GM21576 (cell line): ENCODE measurements around the gene LMLN.
"Not testable (repeated sequence)": the region's sequence is repeated elsewhere in the genome, so short reads cannot be mapped to it uniquely, and the experiment has no call there.

ENCODE experiments used
- ATAC-seq: cut with Tn5 transposase; IDR thresholded peaks from one replicate; pipeline ENCODE4 v1.9.1; 2021; ENCODE audit warnings: mild to moderate bottlenecking, moderate library complexity; ENCODE audit not compliant: unreplicated experiment

Gene LMLN, protein sequence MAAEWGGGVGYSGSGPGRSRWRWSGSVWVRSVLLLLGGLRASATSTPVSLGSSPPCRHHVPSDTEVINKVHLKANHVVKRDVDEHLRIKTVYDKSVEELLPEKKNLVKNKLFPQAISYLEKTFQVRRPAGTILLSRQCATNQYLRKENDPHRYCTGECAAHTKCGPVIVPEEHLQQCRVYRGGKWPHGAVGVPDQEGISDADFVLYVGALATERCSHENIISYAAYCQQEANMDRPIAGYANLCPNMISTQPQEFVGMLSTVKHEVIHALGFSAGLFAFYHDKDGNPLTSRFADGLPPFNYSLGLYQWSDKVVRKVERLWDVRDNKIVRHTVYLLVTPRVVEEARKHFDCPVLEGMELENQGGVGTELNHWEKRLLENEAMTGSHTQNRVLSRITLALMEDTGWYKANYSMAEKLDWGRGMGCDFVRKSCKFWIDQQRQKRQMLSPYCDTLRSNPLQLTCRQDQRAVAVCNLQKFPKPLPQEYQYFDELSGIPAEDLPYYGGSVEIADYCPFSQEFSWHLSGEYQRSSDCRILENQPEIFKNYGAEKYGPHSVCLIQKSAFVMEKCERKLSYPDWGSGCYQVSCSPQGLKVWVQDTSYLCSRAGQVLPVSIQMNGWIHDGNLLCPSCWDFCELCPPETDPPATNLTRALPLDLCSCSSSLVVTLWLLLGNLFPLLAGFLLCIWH

GRCh38 chr3:197959891-197960693 lies at the start of gene LMLN:
LMLN (plus strand) TSS chr3:197960217; CDS start chr3:197960246, 29 bp downstream.
- peak; percentile 98 for ATAC-seq

DNA sequence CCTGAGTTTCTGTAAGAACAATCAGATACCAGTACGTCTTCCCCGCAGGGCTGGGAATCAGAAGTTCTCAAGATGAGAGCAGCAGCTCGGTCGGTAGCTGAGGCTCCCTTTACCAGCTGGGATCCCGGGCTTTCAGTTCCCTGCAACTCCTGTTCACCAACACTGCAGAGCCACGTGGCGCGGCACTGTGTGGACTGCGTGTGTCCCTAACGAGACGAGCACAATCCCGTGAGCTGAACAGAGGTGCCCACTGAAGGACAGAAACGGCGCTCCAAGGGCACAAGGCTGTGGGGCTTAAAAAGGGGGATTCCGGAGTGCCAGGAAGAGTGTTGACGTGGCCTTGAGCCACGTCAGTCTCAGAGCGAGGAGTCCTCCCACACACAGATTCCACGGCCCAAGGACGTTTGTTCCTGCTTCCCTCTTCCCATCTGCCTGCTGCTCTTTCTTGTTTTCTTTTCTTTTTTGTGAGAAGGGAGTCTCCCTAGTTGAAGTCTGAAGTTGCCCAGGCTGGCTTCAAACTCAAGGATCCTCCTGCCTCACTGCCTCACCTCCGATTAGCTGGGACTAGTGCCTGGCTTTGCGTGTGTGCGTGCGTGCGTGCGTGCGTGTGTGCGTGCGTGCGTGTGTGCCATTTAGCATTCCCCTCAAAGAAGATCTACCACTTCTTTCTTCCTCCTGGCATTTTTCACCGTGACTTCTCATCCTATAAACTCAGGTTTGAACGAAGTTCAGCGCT lies 47.1 kb upstream of the LMLN start:
- ATAC-seq: no peak

DNA sequence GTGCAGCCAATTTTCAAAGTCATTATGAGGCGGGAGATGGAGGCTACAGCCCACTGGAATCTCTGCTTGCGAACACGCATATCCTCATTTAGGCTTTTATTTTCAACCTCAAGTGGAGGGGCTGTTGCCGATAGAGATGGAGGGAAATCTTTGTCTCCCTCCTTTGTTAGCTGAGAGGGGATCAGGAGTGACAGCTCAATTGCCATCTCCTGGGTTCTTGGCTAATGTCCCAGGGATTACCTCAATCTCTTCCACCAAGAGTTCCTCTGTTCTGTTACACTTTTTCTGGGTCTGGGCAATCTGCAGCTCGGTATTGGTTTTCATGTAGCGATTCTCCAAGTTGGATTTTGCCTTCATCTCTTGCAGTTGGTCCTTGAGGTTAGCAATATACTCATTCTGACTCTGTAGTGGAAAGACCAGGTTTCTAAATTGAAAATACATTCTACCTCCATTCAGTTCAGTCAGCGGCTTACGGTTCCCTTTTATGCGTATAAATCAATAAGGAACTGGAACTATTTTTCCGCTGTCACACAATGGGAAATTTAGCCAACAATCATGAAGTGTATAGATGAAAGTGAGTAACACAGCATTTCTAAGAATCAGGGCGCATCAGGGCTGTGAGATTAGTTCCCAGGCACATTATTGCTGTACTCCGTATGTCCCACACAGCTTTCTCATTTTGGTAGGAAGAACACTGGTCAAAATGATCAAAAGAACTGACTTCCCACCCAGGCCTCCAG lies 46.2 kb upstream of the LMLN start:
- ATAC-seq: no peak

- not testable (repeated sequence) for ATAC-seq
Observed at GRCh38 chr3:197921429-197922275, 38.4 kb upstream of the LMLN start.

GRCh38 chr3:197926418-197926817 lies 33.6 kb upstream of the LMLN start:
- ATAC-seq: no peak

- ATAC-seq: not testable (repeated sequence)
Observed at GRCh38 chr3:197927578-197927977, 32.4 kb upstream of the LMLN start.

DNA sequence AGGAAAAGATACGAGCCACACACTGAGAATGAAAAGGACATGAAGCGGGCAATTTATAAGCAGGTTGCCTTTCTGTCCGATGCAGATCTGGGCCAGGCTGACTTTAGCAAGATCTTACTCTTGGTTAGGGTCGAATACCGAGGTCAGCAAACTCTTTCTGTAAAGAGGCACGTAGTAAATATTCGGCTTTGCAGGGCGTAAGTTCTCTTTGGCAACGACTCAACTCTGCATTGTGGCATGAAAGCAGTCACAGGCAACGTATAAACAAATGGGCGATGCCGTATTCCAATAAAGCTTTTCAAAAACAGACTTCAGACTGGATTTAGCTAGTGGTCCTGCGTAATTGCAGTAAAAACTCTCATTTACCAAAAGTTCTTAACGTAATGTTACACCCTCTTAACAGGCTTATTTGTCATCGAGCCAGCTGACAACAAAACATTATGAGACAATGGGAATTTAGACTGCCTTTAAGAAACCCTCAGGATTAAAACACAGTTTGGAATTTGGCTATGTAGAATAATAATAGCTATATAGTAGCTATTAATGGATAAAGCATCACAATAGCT lies 23.1 kb upstream of the LMLN start:
- ATAC-seq: no peak

GRCh38 chr3:197940745-197941384 lies 19.2 kb upstream of the LMLN start:
- no peak for ATAC-seq

- ATAC-seq: no peak
Observed at GRCh38 chr3:197942956-197943556, 17.0 kb upstream of the LMLN start.

GRCh38 chr3:197949191-197949777 lies 10.7 kb upstream of the LMLN start:
- ATAC-seq: no peak

- peak; percentile 92 for ATAC-seq
Observed at GRCh38 chr3:197949778-197950676, 10.0 kb upstream of the LMLN start, which contains the start of gene RPL35A. RPL35A (plus strand) TSS chr3:197950190; CDS start chr3:197950968, 778 bp downstream.

- no peak for ATAC-seq
Observed at GRCh38 chr3:197950677-197951061, 9.3 kb upstream of the LMLN start.

GRCh38 chr3:197951392-197951990 lies 8.5 kb upstream of the LMLN start:
- no peak for ATAC-seq

DNA sequence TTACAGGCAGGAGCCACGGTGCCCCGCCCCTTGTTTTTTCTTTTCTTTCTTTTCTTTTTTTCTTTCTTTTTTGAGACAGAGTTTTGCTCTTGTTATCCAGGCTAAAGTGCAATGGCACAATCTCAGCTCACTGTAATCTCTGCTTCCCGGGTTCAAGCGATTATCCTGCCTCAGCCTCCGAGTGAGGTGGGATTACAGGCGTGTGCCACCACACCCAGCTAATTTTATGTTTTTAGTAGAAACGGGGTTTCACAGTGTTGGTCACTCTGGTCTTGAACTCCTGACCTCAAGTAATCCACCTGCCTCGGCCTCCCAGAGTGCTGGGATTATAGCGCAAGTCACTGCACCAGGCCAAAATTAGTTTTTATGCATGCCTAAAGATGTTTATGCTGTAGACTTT lies 7.6 kb upstream of the LMLN start:
- ATAC-seq: no peak

GRCh38 chr3:197953325-197953724 lies 6.7 kb upstream of the LMLN start:
- no peak for ATAC-seq

- ATAC-seq: no peak
Observed at GRCh38 chr3:197953881-197954280, 6.1 kb upstream of the LMLN start.
